ENCODE data around the gene SPON1. TPM values are rescaled to one million over a fixed set of nuclear protein-coding genes. Genes with fewer than 3 reads are reported as not detected.
"Not testable (repeated sequence)": the region's sequence is repeated elsewhere in the genome, so short reads cannot be mapped to it uniquely, and the experiment has no call there.

SPON1 gene
- total RNA-seq, 1 donor from 2014 or later = under 0.01 TPM

DNA sequence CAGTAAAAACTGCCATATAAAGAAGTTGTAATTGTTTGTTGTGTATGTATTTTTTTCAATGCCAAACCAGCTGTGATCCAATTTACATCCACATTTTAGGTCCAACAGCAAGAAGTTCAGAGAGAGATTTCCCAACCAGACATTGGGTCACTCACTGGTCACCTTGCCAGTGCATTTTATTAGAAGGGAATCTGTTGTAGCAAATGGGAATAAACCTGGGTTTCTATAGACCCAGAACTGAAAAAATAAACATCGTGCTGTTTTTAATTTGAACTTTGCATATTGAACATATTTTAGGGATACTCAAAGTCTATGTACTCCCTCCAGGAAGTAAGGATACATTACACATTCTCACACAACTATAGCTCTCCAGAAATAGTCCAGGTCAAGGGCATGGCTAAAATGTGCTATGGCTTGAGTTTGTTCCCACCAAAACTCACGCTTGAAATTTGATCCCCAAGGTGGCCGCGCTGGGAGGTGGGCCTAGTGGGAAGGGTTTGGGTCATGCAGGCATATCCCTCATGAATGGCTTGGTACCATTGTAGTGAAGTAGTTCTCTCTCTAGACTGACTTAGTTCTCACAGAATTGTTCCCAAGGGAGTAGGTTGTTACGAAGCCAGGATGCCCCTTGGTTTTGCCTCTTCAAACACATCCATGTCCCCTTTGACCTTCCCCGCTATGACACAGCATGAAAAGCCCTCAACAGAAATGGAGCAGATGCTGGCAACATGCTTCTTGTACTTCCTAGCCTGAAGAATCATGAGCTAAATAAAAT, 305.5 kb downstream of the SPON1 start:
- no peak for DNase-seq (ENCODE audit: low read depth in 2 of 2)

DNA sequence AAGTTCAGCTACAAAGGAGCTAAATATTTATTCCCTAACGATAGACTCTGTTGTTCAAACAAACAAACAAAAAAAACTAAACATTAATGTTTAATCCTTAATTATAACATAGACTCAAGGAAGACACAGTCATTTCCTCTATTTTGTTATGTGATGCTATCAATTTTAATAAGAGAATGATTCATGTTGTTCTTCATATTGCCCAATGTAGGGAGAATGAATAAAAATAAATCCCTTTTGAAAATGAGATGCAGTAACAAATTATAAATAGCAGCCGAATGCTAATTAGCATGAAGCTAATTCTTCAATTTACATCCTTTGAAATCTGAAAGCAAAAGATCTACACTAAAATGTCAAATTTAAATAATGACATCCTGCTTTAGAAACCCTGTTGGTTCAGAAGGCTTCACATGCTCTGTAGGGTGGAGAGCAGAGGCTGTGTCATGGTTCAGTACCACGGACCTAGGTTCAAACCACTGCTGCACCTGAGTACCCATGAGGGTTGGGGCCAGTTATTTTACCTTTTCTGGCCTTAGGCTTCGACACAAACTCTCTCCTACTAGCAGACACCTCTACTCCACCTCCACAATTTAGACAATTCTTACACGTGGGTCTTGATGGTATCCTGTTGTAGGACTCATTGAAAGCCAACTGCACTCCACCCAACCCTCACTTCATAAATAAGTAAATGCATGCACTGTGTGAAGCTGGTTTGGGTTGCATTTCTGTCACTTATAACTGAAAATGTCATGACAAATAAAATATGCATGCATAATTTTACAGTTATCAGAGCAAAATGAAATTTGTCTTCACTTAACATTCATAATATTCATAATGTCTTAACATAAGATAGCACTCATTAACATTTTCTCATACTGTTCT, 307.4 kb downstream of the SPON1 start:
- DNase-seq (ENCODE audit: low read depth in 2 of 2) = no peak

DNA sequence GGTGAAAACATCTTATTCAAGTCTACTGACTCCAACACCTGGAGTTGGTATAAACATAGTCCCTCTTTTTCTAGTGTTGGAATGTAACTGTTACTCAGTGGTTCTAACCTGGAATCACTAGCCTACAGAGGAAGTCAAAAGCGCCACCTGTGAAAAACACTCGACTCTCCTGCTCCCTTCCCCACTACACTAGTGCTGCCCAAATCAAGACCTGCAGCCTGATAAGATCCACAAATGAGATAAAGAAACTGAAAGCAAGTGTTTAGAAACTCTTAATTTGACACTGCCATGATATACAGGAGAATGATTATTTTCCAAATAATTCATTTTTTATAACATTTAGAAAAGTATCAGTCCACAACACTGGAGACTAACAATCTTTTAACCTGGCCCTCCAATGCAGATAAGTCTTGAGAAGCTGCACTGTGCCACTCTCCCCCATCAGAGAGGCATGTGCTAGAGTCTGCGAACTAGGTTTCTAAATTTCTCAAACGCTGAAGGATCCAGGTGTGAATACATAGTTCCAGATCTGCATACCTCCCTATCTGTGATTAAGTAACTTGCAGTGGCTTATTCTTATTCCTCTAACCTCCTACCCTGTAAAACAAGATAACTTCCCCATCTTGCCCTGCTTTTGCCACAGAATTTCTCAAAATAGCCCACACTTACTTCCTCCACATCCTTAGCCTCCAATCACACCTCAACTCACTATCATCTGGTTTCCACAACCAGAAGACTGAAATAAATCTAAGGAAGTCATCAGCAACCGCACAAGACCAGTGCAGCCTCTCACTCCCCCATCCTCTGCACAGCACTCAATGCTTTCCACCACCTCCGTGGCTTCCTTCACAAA, 308.4 kb downstream of the SPON1 start:
- no peak for DNase-seq (ENCODE audit: low read depth in 2 of 2)

DNA sequence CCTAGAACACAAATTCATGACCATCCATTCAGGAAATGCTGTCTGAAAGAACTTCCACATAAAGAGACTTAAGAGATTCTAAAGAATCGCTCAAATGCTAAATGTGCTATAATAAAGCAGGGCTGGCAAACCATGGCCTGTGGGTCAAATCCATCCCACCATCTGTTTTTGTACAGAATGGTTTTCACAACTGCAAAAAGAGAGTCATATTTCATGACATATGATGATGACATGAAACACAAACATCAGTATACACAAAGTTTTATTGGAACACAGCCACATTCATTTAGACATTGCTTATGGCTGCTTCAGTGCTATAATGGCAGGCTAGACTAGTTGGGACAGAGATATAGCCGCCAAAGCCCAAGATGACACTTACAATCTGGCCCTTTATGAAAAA, 311.4 kb downstream of the SPON1 start:
- DNase-seq (ENCODE audit: low read depth in 2 of 2) = no peak

DNA sequence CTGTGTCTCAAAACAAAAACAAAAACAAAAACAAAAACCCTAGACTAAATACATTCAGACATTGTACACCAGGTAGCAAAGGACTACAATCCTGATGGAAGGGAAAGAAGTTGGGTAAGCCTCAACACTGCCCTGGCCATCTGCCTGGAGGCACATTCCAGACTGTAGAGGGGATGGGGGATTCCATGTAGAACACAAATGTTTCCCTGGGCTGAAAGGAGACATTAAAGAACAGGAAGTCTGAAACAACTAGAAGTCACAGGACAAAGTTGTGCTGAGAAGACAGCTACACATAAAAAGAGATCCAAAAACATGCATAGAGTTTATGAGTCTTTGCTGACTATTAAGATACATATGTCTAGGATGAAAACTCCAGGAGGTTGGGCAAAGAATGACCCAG, 312.6 kb downstream of the SPON1 start:
- no peak for DNase-seq (ENCODE audit: low read depth in 2 of 2)

DNA sequence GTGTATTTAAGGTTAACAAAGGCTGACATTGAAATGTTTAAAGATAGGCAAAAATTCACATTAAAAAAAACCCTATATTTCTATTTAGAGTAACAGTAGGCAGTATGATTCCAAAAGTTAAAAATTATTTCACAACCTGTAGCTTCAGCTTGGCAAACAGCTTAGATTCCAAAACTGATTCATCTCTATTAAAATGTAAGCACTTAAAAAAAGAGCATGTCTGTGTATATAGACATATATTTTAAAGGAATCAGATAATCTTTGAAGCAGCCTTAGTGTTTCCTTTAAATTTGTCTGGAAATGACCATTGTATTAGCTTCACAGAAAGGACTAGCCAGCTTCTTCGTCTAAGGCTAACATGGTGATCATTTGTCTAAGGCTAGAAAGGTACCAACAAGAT, 316.3 kb downstream of the SPON1 start:
- not testable (repeated sequence) for DNase-seq (ENCODE audit: low read depth in 2 of 2)

DNA sequence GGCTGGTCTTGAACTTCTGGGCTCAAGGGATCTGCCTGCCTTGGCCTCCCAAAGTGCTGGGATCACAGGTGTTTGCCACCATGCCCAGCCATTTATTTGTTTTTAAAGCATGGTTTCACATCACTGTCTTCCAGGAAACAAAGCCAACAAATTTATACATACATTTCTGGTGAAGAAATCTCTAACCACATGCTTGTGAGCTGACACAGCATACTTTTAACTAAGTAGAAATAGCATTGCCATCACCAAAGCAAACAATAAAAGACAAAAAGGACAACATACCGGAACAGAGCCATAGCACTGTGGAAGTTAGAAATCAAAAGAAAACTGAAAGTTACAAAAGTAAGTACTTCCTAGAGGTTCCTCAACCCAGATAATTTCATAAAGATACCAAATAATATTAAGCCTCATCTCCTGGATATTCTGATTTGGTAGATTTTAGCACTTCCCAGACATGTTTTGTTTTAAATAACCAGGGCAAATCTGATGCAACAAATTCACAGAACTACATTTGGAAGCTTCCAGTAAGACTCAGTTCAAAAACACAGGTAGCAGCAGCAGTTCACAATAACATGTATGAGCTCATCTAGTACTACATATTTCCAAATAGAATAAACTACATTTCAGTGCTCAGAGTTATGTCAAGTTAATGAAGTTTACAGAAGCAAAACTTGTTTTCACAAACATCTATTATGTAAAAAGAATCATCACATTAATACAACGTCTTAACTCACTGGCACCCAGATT, 325.8 kb downstream of the SPON1 start:
- DNase-seq (ENCODE audit: low read depth in 2 of 2) = peak; percentile 35 to 43

DNA sequence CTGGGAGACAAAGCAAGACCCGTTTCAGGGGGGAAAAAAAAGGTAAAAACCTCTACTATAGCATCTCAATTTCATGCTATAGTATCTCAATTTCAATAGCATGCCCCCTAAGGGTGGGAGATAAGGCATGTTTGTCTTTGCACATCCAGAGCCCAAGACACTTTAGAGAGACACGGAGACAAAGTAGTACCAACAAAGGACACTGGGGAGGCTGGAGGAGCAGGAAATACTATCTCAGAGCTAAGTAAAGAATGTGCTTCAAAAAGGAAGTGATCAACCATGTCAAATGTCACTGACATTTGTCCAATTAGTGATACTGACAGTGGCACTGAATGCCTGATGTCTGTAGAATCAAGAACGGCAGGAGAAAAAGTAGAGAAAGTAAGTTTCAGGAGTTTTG, 327.9 kb downstream of the SPON1 start:
- DNase-seq (ENCODE audit: low read depth in 2 of 2) = no peak

DNA sequence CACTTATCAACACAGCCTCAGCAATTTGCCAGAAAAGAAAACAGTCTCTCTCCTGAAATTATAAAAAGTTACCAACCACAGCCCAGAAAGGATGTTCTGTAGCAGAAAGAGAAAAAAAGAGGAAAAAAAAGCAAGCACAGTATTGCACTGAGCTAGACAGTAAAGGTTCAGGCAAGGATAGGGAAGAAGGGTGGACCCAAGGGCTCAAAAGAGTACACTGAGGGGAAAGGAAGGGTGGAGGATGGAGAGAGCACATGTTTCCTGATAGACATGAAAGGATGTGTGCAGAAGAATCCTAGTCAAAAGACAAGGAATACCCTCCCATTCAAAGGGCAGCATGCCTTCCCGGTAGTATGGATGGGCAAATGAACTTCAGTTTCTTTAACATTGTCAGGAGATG, 337.4 kb downstream of the SPON1 start:
- no peak for DNase-seq (ENCODE audit: low read depth in 2 of 2)

DNA sequence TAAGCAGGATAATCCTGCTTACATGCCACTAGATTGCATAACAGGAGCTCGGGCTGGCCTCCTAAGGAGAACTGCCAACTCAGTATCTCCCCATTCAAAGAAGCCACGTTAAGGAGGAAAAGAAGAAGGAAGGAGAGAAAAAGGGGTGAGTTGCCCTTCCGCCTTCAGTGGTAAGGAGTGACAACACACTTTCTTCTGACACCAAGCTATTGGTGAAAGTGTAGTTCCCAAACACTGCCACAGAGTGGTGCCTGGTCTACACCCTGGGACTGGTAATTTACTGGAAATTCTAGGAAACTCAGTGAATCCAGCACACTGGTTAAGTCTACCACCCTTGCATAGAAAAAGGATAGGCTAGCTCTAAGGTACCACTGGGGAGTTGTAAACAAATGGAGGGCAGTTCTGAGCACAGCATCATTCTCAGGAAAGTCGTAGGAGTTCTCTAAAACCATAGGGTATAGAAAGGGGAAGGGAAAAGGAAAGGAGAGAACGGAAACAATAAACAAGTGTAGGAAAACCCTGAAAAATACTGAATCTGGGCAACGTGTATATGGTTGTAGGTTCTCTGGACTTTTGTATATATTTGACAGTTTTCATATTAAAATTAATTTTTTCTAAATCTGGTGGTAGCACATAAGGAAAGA, 338.3 kb downstream of the SPON1 start:
- peak; percentile 81 to 83 for DNase-seq (ENCODE audit: low read depth in 2 of 2)

DNA sequence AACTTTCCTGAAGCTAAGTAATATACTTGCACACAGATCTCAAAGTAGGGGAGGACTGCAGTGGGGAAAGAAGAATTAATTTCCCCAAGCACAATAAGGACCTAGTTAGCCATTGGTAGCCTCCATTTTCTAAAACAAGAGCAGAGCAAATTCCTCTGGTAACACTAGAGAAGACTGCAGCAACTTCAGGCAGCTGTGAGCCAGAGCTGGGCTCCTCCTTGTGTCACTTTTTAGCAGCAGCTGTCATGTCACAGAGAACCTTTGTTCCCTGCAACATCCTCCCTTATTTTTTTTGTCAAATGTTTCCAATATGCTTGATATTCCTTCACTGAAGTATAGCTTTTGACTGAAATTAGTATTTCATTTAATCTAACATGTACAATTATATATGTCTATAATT, 342.1 kb downstream of the SPON1 start:
- DNase-seq (ENCODE audit: low read depth in 2 of 2) = no peak

DNA sequence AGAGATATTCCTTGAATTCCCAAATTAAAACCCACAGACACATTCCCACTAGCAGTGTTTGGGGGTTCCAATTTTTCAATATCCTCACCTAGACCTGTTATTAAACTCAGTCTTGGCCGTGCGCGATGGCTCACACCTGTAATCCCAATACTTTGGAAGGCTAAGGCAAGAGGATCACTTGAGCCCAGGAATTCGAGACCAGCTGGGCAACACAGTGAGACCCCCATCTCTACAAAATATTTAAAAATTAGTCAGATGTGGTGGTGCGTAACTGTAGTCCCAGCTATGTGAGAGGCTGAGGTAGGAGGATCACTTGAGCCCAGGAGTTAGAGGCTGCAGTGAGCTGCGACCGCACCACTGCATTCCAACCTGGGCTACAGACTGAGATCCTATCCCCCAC, 343.1 kb downstream of the SPON1 start:
- no peak for DNase-seq (ENCODE audit: low read depth in 2 of 2)

DNA sequence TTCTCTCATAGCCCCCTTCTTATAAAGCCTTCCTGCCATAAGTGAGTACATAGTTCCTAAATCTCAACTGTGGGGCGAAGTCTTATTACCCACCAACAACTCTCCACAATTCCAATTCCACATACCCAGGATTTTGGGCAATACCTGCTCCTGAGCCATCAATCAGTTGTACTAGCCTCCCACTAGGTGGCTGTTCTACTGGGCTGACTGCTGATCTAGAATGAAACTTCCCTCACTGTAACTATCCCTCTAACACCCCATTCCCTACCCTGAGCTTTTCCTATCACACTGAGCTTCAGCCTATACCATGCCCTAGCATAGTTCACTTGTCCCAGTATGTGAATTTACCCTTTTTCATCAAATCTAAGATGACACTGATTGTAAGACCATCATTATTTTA, 344.0 kb downstream of the SPON1 start:
- DNase-seq (ENCODE audit: low read depth in 2 of 2) = peak in 1 of 2 donors; percentile 29

DNA sequence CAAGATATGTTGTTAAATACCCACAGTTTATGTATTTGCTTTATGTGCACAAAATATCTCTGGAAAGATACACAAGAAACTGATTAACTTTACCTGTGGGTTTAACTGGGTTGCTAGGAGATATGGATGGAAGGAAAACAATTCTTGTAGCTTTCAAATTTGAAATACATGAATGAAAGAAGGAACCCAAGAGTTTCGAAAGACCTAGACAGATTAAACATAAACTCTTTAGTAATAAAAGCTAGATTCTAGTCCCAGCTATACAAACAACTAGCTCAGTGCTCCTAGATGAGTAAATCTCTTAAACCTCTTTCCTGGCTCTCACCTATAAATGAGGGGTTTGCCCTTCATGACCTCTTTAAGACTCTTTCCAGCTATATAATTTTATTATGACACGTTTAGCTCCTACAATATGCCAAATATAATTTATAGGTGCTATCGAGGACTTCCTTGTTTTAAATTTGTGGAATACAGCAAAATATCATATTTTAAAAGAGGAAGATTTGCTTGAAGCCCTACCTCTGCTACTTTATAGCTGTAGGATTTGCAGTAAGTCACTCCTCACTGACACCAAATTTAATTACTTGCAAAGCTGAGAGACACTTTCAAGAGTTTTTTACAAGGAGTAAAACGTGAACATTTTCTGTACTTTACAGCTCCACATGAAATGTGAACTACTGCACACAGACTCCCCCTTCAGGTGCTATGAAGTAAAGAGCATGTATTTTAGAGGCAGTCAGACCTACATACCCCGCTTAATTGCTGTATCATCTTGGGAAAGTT, 345.8 kb downstream of the SPON1 start:
- peak; percentile 62 to 66 for DNase-seq (ENCODE audit: low read depth in 2 of 2)

DNA sequence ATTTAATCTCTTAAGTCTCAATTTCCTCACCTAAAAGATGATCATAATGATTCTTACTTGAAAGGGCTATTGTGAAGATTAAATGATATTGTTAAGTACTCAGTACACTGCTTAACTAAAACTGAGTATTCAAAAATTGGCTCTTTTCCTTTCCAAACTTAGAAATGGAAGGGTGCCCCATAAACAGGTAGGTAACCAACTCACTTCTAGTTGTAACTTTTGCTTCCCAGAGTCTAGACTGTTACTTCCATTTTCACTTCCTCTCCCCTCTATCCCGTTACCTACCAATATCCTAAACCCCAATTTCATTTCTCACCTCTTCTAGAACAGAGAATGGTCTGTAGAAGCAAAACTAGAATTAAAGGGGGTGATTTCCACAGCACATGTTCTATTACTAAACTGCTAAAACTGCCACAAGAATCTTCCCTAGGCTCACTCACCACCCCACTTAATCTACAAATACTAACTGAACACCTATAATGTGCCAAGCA, 346.4 kb downstream of the SPON1 start:
- no peak for DNase-seq (ENCODE audit: low read depth in 2 of 2)

DNA sequence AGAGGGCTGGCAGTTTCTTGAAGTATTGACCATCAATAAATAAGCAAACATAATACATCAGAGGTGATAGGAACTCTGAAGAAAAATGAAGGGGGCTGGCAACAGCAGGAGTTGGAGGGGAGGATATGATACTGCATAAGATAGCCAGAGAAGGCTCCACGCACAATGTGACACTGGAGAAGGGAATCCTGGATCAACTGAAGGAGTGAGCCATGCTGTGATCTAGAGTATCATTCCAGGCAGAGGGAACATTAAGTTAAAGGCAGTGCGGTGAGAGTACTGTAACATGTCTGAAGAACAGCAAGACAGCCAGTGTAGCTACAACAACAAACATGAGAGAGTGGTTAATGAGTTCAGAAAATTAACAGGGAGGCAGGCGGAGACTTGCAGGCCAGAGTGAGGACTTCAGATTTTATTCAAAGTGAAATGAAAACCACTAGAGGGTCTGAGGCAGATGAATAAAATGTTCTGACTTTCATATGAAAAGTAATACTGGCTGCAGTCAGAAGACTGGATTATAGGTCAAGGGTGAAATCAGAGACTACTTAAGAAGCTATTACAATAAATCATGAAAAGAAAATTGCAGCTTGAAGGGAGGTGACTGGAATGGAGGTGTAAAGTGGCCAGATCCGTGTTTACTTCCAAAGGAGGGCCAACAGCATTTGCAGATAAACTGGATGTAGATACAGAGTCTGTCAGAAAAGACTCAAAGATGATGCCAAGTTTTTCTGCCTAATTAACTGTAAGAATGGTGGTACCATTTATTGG, 347.1 kb downstream of the SPON1 start:
- no peak for DNase-seq (ENCODE audit: low read depth in 2 of 2)

DNA sequence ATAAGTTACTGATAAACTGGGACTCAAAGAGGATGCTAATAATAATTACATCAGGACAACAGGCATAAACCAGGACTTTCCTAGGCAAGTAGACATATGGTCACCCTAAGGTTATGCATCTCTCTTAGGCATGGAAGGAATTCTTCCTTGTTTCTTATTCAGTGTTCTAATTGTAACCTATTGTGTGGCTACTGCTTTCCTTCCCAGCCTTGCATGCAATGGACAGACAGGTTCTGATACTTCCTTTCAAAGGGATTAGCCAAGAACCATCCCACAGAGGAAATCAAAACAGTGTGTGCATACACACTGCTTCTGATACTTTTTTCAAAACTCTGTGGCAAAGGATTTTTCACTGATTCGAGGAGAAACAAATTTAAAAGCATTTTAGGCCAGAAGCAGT, 348.2 kb downstream of the SPON1 start:
- DNase-seq (ENCODE audit: low read depth in 2 of 2) = peak; percentile 42 to 65

DNA sequence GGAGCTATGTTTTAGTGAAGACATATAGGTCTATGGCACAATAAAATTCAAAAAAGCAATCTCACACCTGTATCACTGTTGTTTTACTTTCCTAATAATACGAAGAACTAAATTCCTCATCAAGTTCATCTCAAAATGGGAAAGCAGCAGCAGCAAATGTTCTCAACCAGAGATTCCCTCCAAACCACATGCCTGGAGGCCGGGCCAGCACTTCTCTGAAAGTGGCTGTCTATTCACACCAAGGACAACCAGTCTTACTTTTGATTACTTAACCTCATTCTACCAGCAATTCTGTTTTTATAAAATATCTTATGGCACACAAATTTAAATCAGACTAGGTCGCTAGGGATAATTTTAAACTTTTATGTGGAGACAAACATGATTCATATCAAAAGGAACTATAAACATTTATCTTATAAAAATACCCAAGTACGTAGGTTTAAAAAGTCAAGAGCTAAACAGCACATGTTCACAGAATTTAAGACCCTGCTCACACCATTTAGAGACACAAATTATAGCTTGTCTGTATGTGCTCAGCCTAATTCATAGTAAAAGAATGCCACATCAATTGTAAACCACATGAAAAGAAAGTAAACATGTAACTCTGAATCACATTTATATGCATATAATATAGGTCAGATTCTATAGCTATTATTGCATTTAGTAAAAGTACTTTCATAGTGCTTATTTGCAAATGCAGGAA, 350.4 kb downstream of the SPON1 start:
- DNase-seq (ENCODE audit: low read depth in 2 of 2) = no peak

Measured in lung microvascular endothelial cell (primary cell).